Caco-2 (cell line): ENCODE measurements around the gene SFTPB. TPM values are rescaled to one million over a fixed set of nuclear protein-coding genes. Genes with fewer than 3 reads are reported as not detected.

Experiments
- BruUV-seq: library from RNA; stranded (reverse); fragments of 400-500 nt; replicated peaks from 2 replicates; lab custom pipeline; 2021; lab: Mats Ljungman, UMichigan
- CTCF ChIA-PET: fragments of 300-600 bp; sonication (Branson Sonifier 250); formaldehyde crosslinking; loops from one replicate; lab custom pipeline; 2022; ENCODE audit warnings: antibody characterized with exemption; lab: Charles Lee
- POLR2A ChIA-PET: fragments of 300-600 bp; sonication (Branson Sonifier 250); formaldehyde crosslinking; loops from one replicate; lab custom pipeline; 2022; ENCODE audit warnings: antibody characterized with exemption; lab: Charles Lee
- DNase-seq, 2 experiments: peaks; one replicate each; pipeline versions ENCODE4 v3.0.0 to v3.0.0-alpha.2; 2020 to 2022
- H3K27me3 ChIP-seq: replicated peaks from 2 replicates; pipeline ENCODE4 v1.6.0; 2011; ENCODE audit warnings: low read length; ENCODE audit not compliant: control insufficient read depth, insufficient read depth
- H3K36me3 ChIP-seq: 2 replicates; pipeline ENCODE4 v1.5.1; 2011; ENCODE audit warnings: low read length; ENCODE audit not compliant: control insufficient read depth, insufficient read depth
- H3K4me1 ChIP-seq: fragments of 250-450 bp; sonication (Bioruptor Pico); 2 replicates; pipeline ENCODE4 v1.5.1; 2020; ENCODE audit warnings: mild to moderate bottlenecking
- H3K4me3 ChIP-seq: 2 replicates; pipeline ENCODE4 v1.5.1; 2011; ENCODE audit warnings: low read depth, mild to moderate bottlenecking, control low read depth, low read length
- H3K9me3 ChIP-seq: fragments of 250-450 bp; sonication (Bioruptor Pico); 2 replicates; pipeline ENCODE4 v1.5.1; 2020; ENCODE audit warnings: mild to moderate bottlenecking, moderate library complexity
- H3K27ac Mint-ChIP-seq: one replicate; pipeline ENCODE4 v1.8.0; 2022; ENCODE audit warnings: mixed read lengths; ENCODE audit not compliant: unreplicated experiment
- H3K27me3 Mint-ChIP-seq: one replicate; pipeline ENCODE4 v1.8.0; 2022; ENCODE audit warnings: mixed read lengths; ENCODE audit not compliant: insufficient read depth, unreplicated experiment
- H3K36me3 Mint-ChIP-seq: one replicate; pipeline ENCODE4 v1.8.0; 2022; ENCODE audit warnings: mild to moderate bottlenecking, mixed read lengths; ENCODE audit not compliant: insufficient read depth, unreplicated experiment
- H3K4me1 Mint-ChIP-seq: one replicate; pipeline ENCODE4 v1.8.0; 2022; ENCODE audit warnings: low read depth, mixed read lengths; ENCODE audit not compliant: unreplicated experiment
- H3K4me3 Mint-ChIP-seq: one replicate; pipeline ENCODE4 v1.8.0; 2022; ENCODE audit warnings: mild to moderate bottlenecking, moderate library complexity, mixed read lengths; ENCODE audit not compliant: unreplicated experiment
- H3K9me3 Mint-ChIP-seq: one replicate; pipeline ENCODE4 v1.8.0; 2022; ENCODE audit warnings: mixed read lengths; ENCODE audit not compliant: unreplicated experiment
- CTCF ChIP-seq, 2 experiments: fragments of 200-600 bp in 1 of 2; IDR thresholded peaks; 1 replicate in 1 of 2; 2 replicates in 1 of 2; pipeline versions ENCODE4 v1.5.1 to v1.8.0; 2011 to 2022; ENCODE audit warnings: antibody characterized with exemption in 1 of 2, control low read depth in 1 of 2, inconsistent platforms in 1 of 2, low read depth in 1 of 2, low read length in 1 of 2, mild to moderate bottlenecking in 1 of 2, moderate library complexity in 1 of 2; ENCODE audit not compliant: insufficient read depth in 1 of 2, severe bottlenecking in 1 of 2, unreplicated experiment in 1 of 2
- intact Hi-C: fragments of 100-400 bp; cut with micrococcal nuclease; formaldehyde crosslinking; loops from one replicate; pipeline ENCODE4 v1.10.0; 2022; ENCODE audit not compliant: unreplicated experiment
- total RNA-seq: library from RNA; stranded (reverse); gene quantifications from 2 replicates; pipeline ENCODE4 v1.2.3, GENCODE V29; 2022

Gene SFTPB
- total RNA-seq, 1 experiment from 2014 or later = not detected

GRCh38 chr2:85628658-85629057 lies 39.3 kb downstream of the SFTPB start:
- Mint-ChIP-seq H3K36me3 (peaks cover 98% of the 10 kb centered on the region), H3K27me3 (no peaks in the 10 kb centered on the region), H3K4me1 (no peaks in the 10 kb centered on the region), H3K4me3 (no peak overlapping the region), H3K9me3 (no peaks in the 10 kb centered on the region), H3K27ac (no peak overlapping the region)
- intact Hi-C loops = no loop called here
- H3K4me3 ChIP-seq = no peak overlapping the region
- no TSS peak for BruUV-seq
- H3K4me1 ChIP-seq = no peaks in the 10 kb centered on the region
- TF ChIP-seq CTCF (IDR thresholded peaks at IDR 0.05; ENCODE audit: insufficient read depth in 1 of 2, low read depth in 1 of 2, low read length in 1 of 2, severe bottlenecking in 1 of 2, unreplicated experiment in 1 of 2) = no peak
- ChIA-PET CTCF (interaction anchor here (0.7 to 2.5 kb wide), 4 partner anchors 9 to 435 kb away, joined by 4 to 13 read pairs (median 6); no protein-coding TSS in a partner anchor), POLR2A (interaction anchor here (0.7 kb wide), 1 partner anchor 77 kb away, joined by 5 read pairs; no protein-coding TSS in a partner anchor)
- peaks cover 5% of the 10 kb centered on the region for H3K36me3 ChIP-seq
- no peaks in the 10 kb centered on the region for H3K27me3 ChIP-seq
- H3K9me3 ChIP-seq = no peaks in the 10 kb centered on the region
- DNase-seq = no peak

GRCh38 chr2:85623991-85624390 lies 44.0 kb downstream of the SFTPB start:
- BruUV-seq = no TSS peak
- no peak for TF ChIP-seq CTCF (IDR thresholded peaks at IDR 0.05; ENCODE audit: insufficient read depth in 1 of 2, low read depth in 1 of 2, low read length in 1 of 2, severe bottlenecking in 1 of 2, unreplicated experiment in 1 of 2)
- CTCF ChIA-PET = interaction anchor here (0.9 kb wide), 1 partner anchor 14 kb away, joined by 3 read pairs; no protein-coding TSS in a partner anchor
- Histone ChIP-seq H3K27me3 (no peaks in the 10 kb centered on the region), H3K9me3 (no peaks in the 10 kb centered on the region), H3K4me3 (no peak overlapping the region), H3K36me3 (peaks cover 4% of the 10 kb centered on the region), H3K4me1 (no peaks in the 10 kb centered on the region)
- Mint-ChIP-seq H3K36me3 (peaks cover 78% of the 10 kb centered on the region), H3K27me3 (no peaks in the 10 kb centered on the region), H3K27ac (no peak overlapping the region), H3K4me1 (no peaks in the 10 kb centered on the region), H3K9me3 (no peaks in the 10 kb centered on the region), H3K4me3 (no peak overlapping the region)
- intact Hi-C loops = no loop called here
- POLR2A ChIA-PET = no interaction called here
- DNase-seq = no peak

- H3K36me3 Mint-ChIP-seq = peaks cover 72% of the 10 kb centered on the region
- CTCF ChIA-PET = no interaction called here
- no peaks in the 10 kb centered on the region for H3K9me3 Mint-ChIP-seq
- no peaks in the 10 kb centered on the region for H3K4me1 Mint-ChIP-seq
- POLR2A ChIA-PET = interaction anchor here (0.6 kb wide), 1 partner anchor 18 kb away, joined by 3 read pairs; no protein-coding TSS in a partner anchor
- peaks cover 5% of the 10 kb centered on the region; the same call in 1 of the 2 replicates for H3K4me1 ChIP-seq
- H3K27ac Mint-ChIP-seq = no peak overlapping the region
- H3K36me3 ChIP-seq = peaks cover 6% of the 10 kb centered on the region
- H3K27me3 ChIP-seq = no peaks in the 10 kb centered on the region
- TF ChIP-seq CTCF (IDR thresholded peaks at IDR 0.05; ENCODE audit: insufficient read depth in 1 of 2, low read depth in 1 of 2, low read length in 1 of 2, severe bottlenecking in 1 of 2, unreplicated experiment in 1 of 2) = no peak
- no peaks in the 10 kb centered on the region for H3K9me3 ChIP-seq
- H3K4me3 Mint-ChIP-seq = no peak overlapping the region
- intact Hi-C loops = no loop called here
- BruUV-seq = no TSS peak
- H3K27me3 Mint-ChIP-seq = no peaks in the 10 kb centered on the region
- no peak for DNase-seq
- no peak overlapping the region for H3K4me3 ChIP-seq
Observed at GRCh38 chr2:85621338-85621737, 46.7 kb downstream of the SFTPB start.
